Measurements from ENCODE around the gene S100A5. TPM values are rescaled to one million over a fixed set of nuclear protein-coding genes. Genes with fewer than 3 reads are reported as not detected.

The S100A5 gene
- total RNA-seq, 4 donors from 2014 or later, result not detected

DNA sequence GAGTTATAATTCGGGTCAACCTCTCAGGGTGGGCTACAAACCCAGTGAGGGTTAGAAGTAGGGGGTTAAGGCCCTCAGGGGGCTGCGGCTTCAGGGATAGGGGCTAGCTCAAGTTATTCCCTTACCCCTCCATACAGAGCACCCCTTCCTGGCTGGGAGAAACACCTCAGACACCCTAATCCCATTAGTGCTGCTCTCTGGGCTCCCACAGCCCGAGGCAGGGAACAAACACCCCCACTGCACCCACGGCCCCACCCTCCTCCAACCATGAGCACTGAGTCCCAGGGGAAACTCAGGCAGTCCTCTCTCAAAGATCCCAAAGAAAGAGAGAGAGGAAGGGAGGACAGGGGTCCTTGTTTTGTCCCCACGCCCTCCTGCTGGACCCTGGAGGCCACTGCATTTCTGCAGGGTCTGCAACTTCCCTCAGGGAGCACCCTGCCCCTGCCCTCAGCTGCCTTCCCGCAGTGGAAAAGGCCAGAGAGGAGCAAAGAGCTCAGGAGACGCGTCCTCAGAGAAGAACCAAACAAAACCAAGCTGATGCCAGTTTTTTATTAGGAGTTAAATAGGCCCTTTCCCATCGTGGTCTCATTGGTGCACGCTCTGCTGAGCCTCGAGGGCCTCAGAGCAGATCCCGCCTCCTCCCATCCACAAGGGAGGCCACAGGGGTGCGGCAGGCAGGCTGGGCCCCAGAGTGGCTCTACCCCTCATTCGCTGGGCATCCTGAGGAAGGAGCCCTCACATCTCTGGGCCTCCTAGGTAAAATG, 6.2 kb upstream of the S100A5 start:
- peaks cover 4 to 59% (median 21%) of the 10 kb centered on the region in 4 donors for H3K4me1 ChIP-seq
- H3K27ac ChIP-seq, result peak overlapping the region in 3 of 4 donors; percentile 19 to 81 (median 78)
- no peaks in the 10 kb centered on the region for H3K27me3 ChIP-seq
- H3K9me3 ChIP-seq, result no peaks in the 10 kb centered on the region
- no peaks in the 10 kb centered on the region for H3K36me3 ChIP-seq
- no peak for TF ChIP-seq POLR2A (IDR thresholded peaks at IDR 0.05)
- no peak for TF ChIP-seq CTCF (IDR thresholded peaks at IDR 0.05)
- DNase-seq, result peak in 1 of 3 donors; percentile 37
- no peak overlapping the region for H3K4me3 ChIP-seq

DNA sequence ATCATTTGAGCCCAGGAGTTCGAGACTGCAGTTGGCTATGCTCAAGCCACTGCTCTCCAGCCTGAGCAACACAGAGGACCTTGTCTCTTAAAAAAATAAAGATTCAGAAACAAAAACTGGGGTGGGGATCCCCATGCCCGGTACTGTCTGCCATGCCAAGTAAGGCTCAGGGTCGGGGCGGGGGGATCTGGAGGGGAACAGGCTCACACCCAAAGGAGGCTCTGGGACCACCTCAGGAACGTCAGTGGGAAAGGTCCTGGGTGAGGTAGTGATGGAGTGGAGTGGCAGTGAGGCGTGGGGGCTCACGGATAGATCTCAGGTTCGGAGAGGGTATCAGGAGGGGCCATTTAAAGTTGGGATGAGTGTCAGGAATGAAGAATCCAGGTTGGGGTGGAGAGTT, 5.6 kb upstream of the S100A5 start:
- Histone ChIP-seq H3K4me1 (peaks cover 4 to 62% (median 21%) of the 10 kb centered on the region in 4 donors), H3K9me3 (no peaks in the 10 kb centered on the region), H3K27ac (peak overlapping the region; percentile 78 to 91 (median 81)), H3K27me3 (no peaks in the 10 kb centered on the region), H3K4me3 (no peak overlapping the region), H3K36me3 (no peaks in the 10 kb centered on the region)
- peak in 1 of 3 donors; percentile 30 for DNase-seq
- TF ChIP-seq CTCF (IDR thresholded peaks at IDR 0.05), result no peak
- TF ChIP-seq POLR2A (IDR thresholded peaks at IDR 0.05), result no peak

GRCh38 chr1:153545067-153546055, 4.6 kb upstream of the S100A5 start, which contains the start of gene S100A4:
Gene S100A4, minus strand, starts transcription at chr1:153545806. Its CDS starts 1,012 bp downstream, at chr1:153544794.
- H3K36me3 ChIP-seq, result no peaks in the 10 kb centered on the region
- DNase-seq, result peak; percentile 89 to 98 (median 96)
- peaks cover 4 to 72% (median 29%) of the 10 kb centered on the region in 4 donors for H3K4me1 ChIP-seq
- H3K4me3 ChIP-seq, result peak within 1 kb of the TSS; percentile 39 to 53 (median 42)
- no peaks in the 10 kb centered on the region for H3K27me3 ChIP-seq
- peak within 1 kb of the TSS; percentile 78 to 91 (median 81) for H3K27ac ChIP-seq
- TF ChIP-seq POLR2A (IDR thresholded peaks at IDR 0.05), result peak in 1 of 2 donors; percentile 61
- no peak for TF ChIP-seq CTCF (IDR thresholded peaks at IDR 0.05)
- H3K9me3 ChIP-seq, result no peaks in the 10 kb centered on the region

DNA sequence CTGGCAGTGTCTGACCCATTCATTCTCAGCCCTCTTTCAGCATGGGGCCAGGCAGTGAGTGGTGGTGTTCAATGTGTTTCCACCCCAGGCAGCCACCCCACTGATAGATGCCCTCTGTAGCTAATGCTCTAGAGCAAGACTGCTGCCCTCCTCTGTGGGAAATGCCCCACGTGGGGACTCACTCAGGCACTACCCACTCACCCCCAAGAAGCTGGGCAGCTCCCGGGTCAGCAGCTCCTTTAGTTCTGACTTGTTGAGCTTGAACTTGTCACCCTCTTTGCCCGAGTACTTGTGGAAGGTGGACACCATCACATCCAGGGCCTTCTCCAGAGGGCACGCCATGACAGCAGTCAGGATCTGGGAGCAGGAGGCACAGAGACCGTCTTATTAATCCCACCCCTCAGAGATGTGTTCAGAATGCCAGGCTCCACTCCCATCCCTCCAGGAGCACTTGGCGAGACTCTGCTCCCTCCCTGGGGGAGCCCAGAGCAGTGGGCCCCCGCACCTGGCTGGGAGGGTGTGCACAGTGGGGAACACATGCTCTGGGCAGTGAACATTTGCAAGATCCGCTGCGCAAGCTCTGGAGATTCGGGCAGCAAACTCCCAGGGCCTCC, 3.8 kb upstream of the S100A5 start:
- peaks cover 4 to 72% (median 29%) of the 10 kb centered on the region in 4 donors for H3K4me1 ChIP-seq
- no peaks in the 10 kb centered on the region for H3K27me3 ChIP-seq
- H3K36me3 ChIP-seq, result no peaks in the 10 kb centered on the region
- peak overlapping the region; percentile 39 to 53 (median 42) for H3K4me3 ChIP-seq
- peak overlapping the region; percentile 78 to 91 (median 81) for H3K27ac ChIP-seq
- no peaks in the 10 kb centered on the region for H3K9me3 ChIP-seq
- no peak for DNase-seq
- TF ChIP-seq CTCF (IDR thresholded peaks at IDR 0.05) (no peak), POLR2A (IDR thresholded peaks at IDR 0.05) (no peak)

DNA sequence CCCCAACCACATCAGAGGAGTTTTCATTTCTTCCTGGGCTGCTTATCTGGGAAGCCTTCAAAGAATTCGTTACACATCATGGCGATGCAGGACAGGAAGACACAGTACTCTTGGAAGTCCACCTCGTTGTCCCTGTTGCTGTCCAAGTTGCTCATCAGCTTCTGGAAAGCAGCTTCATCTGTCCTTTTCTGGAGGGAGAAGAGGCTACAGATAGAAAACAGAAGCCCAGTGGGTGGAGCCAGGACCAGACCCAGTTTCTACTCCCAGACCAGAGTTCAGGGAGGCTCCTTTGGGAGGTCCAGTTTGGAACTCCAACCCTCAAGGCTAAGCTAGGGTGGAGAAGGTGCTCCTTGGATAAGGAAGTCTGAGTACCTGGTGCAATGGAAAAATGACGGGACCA, 3.0 kb upstream of the S100A5 start:
- TF ChIP-seq CTCF (IDR thresholded peaks at IDR 0.05), result no peak
- TF ChIP-seq POLR2A (IDR thresholded peaks at IDR 0.05), result no peak
- no peak overlapping the region for H3K4me3 ChIP-seq
- peaks cover 4 to 64% (median 26%) of the 10 kb centered on the region in 4 donors for H3K4me1 ChIP-seq

More for the DNA sequence above, 3.0 kb upstream of the S100A5 start:
- H3K27me3 ChIP-seq, result no peaks in the 10 kb centered on the region
- no peak for DNase-seq
- H3K27ac ChIP-seq, result peak overlapping the region in 1 of 4 donors; percentile 81
- H3K36me3 ChIP-seq, result no peaks in the 10 kb centered on the region
- no peaks in the 10 kb centered on the region for H3K9me3 ChIP-seq
